Measurements from ENCODE around the gene KCNA10. TPM values are rescaled to one million over a fixed set of nuclear protein-coding genes. Genes with fewer than 3 reads are reported as not detected.

The KCNA10 gene
- polyA plus RNA-seq (ENCODE audit: insufficient read length in 4 of 4): not detected

DNA sequence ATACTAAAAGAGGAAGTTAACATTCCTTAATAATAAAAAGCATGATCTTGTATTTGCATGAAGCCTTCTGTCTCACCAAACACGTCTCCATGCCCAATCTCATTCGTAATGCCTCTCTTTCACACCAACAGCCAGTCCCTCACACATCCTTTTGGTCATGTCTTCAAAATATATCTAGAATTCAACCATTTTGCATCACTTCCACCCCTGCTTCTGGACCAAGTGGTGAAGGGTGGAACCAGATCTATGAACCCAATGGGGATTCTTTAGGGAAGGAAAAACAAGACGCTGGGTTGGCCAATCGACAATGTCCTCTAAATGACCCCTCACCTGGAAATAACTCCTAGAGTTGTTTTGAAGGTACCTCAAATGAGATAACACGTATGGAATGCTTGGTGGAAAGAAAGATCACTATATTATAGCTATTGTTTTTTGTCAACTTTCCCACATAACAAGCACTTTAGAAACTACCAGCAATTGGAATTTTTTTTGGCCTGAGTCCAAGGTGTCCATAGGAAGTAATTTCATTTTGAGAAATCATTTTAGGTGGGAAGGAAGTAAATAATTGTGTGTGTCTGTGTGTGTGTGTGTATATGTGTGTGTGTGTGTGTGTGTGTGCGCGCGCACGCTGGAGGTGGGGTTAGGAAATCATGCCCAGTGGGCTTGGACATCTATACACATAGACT, at the start of gene KCNA10:
TSS of gene KCNA10 (minus strand) at position 51 of the 686 bp plus-strand sequence. CDS start 388 bp downstream, outside the sequence.
- no peak for DNase-seq (ENCODE audit: low read depth in 4 of 4, low spot score in 2 of 4)

- no peak for DNase-seq (ENCODE audit: low read depth in 4 of 4, low spot score in 2 of 4)
These were observed 47.9 kb upstream of the KCNA10 start for GRCh38 chr1:110566836-110567235.

DNA sequence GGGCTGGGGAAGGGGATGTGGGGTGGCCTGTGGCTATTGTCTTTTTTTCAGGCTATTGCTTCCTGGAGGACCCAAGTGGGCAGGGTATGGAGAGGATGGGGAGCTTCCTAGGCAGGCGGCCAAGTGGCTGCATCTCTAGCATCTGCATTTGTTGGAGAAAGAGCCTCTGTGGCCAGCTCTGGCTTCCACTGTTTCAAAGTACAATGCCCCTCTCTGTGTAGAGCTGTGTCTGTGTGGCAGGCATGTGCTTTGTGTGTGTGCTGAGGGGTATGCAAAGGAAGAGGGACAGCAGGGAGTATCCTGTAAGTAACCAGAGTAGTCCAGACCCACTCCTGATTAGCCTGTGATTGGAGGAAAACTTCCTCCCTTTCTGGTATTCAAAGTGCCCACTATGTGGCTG, 46.6 kb upstream of the KCNA10 start:
- DNase-seq (ENCODE audit: low read depth in 4 of 4, low spot score in 2 of 4): no peak

DNA sequence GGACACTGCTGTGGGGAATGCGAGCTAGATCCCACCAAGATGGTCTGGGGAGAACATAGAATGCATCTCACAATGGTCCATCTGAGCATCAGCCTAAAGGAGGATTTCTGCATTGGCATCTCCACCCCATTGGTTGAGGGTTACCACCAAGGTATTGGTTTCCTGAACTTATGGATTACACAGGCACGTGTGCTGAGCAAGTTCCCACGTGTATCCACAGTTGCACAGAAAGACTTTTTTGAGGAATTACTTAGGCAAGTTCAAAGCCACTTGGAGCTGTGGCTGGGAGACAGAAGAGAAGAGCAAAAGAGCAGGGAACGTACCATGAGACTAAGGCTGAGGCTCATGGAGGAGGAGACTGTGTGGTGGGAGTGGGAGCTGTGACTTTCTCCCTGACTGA, 44.1 kb upstream of the KCNA10 start:
- no peak for DNase-seq (ENCODE audit: low read depth in 4 of 4, low spot score in 2 of 4)

DNA sequence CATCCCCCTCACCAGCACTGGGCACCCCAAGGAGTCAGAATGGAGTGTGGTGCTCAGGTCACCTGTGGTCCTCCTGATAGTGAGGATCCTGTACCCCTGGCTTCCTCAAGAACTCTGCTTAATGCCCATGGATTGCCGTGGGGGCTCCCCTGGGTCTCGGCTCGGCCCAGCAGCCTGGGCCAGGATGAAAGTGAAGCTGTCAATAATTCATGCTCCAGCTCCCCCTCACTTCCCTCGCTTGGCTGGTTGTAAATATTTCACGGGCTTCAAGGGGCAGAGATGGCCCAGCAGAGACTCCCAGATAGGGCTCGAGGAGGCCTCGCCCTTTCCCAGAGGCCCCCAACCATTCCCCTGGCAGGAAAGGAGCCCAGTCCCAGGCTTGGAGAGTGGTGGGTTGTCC, 42.6 kb upstream of the KCNA10 start:
- DNase-seq (ENCODE audit: low read depth in 4 of 4, low spot score in 2 of 4): no peak

- DNase-seq (ENCODE audit: low read depth in 4 of 4, low spot score in 2 of 4): no peak
These were observed 40.2 kb upstream of the KCNA10 start for GRCh38 chr1:110559157-110559556.

- no peak for DNase-seq (ENCODE audit: low read depth in 4 of 4, low spot score in 2 of 4)
These were observed 38.5 kb upstream of the KCNA10 start for GRCh38 chr1:110557481-110557880.

GRCh38 chr1:110556471-110556807, 37.5 kb upstream of the KCNA10 start:
- no peak for DNase-seq (ENCODE audit: low read depth in 4 of 4, low spot score in 2 of 4)

DNA sequence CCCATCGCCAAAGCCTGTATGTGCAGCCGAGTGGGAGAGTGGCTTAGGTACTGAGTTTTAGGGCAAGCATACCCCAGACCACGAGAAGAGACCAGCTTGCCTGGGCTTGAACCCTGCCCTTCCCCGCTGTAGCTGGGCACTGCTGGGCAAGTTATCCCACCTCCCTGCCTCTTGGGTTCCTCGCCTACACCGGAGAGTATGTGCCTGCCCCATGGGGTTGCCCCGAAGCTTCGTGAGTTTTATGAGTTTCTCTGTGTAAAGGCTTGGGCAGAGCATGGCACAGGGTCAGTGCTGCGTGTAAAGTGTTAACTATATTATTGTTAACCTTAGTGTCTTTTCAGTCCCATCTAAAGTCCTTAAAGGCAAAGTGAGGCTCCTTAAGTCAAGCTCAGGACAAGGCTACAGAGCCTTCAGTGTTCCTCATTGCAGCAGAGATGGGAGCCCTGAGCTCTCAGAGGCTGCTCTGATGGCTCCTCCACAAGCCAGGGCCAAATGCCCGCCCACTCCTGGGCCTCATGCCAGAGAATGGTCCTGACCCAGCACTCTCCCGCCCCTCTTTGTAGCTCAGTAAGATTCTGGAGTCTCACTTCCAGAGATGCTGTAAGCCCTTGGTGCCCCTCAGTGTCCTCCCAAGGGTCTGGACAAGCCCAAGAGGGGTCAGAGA, 37.0 kb upstream of the KCNA10 start:
- peak in 1 of 4 donors; percentile 20 for DNase-seq (ENCODE audit: low read depth in 4 of 4, low spot score in 2 of 4)

GRCh38 chr1:110554871-110555801, 36.2 kb upstream of the KCNA10 start:
- DNase-seq (ENCODE audit: low read depth in 4 of 4, low spot score in 2 of 4): no peak

DNA sequence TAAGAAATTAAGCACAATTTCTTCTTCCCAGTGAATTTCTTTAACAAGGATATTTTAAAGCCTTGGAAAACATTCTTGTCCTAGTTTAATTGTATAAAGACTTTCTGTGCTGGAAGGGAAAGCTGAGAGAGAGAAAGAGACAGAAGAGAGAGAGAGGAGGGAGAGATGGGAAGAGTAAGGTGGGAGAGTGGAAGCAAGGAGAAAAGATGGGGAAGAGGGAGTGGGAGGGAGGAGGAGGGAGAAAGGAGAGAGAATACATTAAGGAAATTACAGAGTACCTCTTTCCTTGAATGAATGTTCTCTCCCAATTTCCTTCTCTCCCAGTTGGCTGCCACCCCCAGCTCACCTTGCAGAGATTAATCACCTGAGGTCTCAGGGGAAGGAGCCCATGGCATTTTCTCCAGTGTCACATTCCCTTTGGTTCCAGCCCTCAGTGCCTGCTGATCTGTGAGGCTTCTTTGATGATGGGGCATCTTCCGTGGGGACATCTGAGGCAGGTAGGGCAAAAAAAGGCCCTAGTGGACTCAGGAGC, 32.4 kb upstream of the KCNA10 start:
- no peak for DNase-seq (ENCODE audit: low read depth in 4 of 4, low spot score in 2 of 4)

DNA sequence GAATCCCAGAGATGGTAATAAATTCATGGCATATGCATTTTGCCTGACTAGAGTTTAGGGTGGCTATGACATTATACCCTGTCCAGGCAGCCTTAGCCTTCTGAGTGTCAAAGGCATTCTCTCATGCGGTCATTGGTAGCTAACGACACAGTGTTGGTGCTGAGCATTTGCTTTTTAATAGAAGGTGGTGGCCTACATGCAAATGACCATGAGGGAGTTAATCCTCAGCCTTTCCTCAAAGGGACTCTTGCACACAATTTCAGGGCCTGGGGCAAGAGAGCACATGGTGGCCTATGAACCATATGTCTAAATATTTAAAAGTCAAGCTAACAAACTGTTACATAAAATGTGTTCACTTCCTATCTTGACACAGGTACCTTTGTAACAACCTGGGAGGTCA, 30.9 kb upstream of the KCNA10 start:
- no peak for DNase-seq (ENCODE audit: low read depth in 4 of 4, low spot score in 2 of 4)

DNA sequence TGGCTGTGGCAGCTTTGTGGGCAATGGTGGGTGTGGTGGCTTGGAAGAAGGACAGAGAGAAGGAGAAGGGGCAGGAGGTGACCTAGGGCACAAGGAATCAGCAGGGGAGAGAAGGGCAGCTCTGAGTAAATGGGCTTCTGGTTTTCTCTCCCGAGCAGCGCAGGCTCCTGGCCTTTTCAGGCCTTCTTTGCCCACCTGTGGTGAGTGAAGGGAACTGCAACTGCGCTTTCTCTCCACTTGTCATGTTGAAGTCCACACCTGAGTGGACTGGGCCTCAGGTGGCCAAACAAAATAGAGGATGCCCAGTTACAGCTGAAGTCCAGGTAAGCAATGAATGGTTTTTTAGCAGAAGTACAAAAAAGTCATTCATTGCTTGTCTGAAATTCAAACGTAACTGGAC, 29.4 kb upstream of the KCNA10 start:
- DNase-seq (ENCODE audit: low read depth in 4 of 4, low spot score in 2 of 4): no peak

- no peak for DNase-seq (ENCODE audit: low read depth in 4 of 4, low spot score in 2 of 4)
These were observed 28.0 kb upstream of the KCNA10 start for GRCh38 chr1:110547017-110547416.

GRCh38 chr1:110545492-110545891, 26.5 kb upstream of the KCNA10 start:
- no peak for DNase-seq (ENCODE audit: low read depth in 4 of 4, low spot score in 2 of 4)

- no peak for DNase-seq (ENCODE audit: low read depth in 4 of 4, low spot score in 2 of 4)
These were observed 25.8 kb upstream of the KCNA10 start for GRCh38 chr1:110544753-110545152.

GRCh38 chr1:110542725-110543124, 23.8 kb upstream of the KCNA10 start:
- peak in 1 of 4 donors; percentile 40 for DNase-seq (ENCODE audit: low read depth in 4 of 4, low spot score in 2 of 4)

DNA sequence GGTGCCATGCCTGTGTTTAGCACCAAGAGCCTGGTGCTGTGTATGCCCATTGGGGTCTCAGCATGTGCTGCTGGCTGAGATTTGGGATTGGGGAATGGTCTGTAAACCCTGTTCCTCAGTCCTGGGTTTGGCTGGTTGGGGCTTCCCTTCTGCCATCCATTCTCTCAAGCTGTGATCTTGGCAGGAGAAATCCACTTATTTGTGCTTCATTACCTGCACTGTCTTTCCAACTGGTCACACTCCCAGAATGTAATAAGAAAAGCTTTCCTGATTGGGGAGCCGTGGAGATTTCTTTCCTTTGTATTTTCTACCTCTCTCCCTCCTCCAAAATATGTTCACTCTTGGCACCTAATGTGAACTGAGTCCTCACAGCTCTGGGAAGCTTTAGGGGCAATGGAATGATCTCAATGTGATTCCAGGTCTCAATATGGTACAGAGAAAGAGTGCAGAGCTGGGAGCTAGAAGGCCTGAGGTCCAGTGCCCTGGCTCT, 23.0 kb upstream of the KCNA10 start:
- no peak for DNase-seq (ENCODE audit: low read depth in 4 of 4, low spot score in 2 of 4)

- no peak for DNase-seq (ENCODE audit: low read depth in 4 of 4, low spot score in 2 of 4)
These were observed 22.1 kb upstream of the KCNA10 start for GRCh38 chr1:110540891-110541685.

DNA sequence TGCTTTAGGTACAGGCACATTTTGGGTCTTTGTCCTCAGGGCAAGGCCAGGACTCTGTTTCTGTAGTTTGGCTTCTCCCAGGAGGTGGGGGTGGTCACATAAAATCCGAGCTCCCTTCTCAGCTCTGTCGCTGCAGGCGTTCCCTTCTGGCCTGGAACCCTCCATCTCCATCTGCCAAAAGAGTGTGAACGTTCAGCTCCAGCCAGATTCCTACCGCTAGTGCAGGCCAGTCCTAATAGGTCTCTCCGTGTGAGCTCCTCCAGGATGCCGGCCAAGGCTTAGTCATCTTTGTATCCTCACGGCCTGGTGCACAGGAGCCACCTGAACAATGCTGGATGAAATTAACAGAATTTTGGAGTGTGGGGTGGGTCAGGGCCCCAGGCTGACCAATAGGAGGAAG, 19.9 kb upstream of the KCNA10 start:
- DNase-seq (ENCODE audit: low read depth in 4 of 4, low spot score in 2 of 4): no peak
